Measurements from ENCODE around the gene STXBP5L. TPM values are rescaled to one million over a fixed set of nuclear protein-coding genes. Genes with fewer than 3 reads are reported as not detected.
"Not testable (repeated sequence)": the region's sequence is repeated elsewhere in the genome, so short reads cannot be mapped to it uniquely, and the experiment has no call there.

The STXBP5L gene
- total RNA-seq, 1 donor, result not detected

DNA sequence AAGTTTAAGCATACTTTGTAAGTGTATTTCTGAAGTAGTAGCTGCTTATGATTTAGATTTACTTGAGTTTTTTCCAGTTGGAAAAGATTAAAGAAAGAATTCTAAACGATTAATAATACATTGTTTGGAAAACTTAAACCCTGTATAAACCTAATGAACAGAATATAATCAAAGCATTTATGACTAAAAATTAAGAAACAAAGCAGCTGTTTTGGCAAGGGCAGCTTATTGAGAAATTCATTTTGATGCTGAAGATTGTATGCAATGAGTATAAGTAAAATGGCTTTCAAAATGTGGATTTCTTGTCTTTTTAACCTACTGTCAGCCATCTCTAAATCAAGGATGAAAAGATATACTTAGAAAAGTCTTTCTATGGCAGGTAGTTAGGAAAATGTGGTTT, 497.6 kb downstream of the STXBP5L start:
- Histone ChIP-seq H3K9me3 (ENCODE audit: low read depth, low read length) (no peaks in the 10 kb centered on the region), H3K4me3 (ENCODE audit: low read length) (no peak overlapping the region), H3K27me3 (ENCODE audit: insufficient read depth, low read length) (no peaks in the 10 kb centered on the region), H3K4me1 (ENCODE audit: insufficient read depth, low read length) (no peaks in the 10 kb centered on the region)

DNA sequence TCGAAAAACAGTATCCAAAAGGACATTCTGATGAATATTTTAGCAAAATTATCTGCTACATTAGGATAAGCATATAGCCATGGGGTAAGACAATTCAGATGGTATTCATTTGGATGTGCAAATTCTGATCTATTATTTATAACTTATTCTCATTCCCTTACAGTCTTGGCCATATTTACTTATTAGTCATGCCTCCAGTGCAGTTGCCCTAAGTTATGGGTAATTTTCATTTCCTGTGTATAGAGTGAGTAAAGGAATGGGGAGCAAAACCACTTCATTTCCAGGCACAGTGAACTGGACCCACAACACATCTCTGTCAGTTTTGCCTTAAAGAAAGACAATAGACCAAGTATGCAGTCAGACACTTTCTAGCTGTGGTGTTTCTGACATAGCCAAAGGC, 503.5 kb downstream of the STXBP5L start:
- H3K9me3 ChIP-seq (ENCODE audit: low read depth, low read length), result no peaks in the 10 kb centered on the region
- no peaks in the 10 kb centered on the region for H3K4me1 ChIP-seq (ENCODE audit: insufficient read depth, low read length)
- no peak overlapping the region for H3K4me3 ChIP-seq (ENCODE audit: low read length)
- H3K27me3 ChIP-seq (ENCODE audit: insufficient read depth, low read length), result no peaks in the 10 kb centered on the region

DNA sequence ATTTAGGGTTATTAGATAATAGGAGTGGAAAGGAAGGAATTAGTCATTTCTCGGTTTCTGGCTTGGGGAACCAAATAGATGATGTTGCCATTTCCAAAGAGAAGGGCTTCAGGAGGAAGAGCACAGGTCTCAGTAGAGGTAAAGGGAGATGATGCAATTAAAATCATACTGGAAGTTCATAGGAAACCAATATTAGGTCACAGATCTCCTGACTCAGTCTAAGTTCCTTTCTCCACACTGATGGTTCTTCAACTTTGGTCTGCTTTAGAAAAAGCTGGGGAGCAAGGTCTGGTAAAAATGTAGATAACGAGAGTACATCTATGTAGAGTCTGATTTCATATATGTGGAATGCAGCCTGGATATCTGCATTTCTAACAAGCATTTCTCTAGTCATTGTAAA, 506.9 kb downstream of the STXBP5L start:
- Histone ChIP-seq H3K9me3 (ENCODE audit: low read depth, low read length) (no peaks in the 10 kb centered on the region), H3K4me1 (ENCODE audit: insufficient read depth, low read length) (no peaks in the 10 kb centered on the region), H3K27me3 (ENCODE audit: insufficient read depth, low read length) (no peaks in the 10 kb centered on the region), H3K4me3 (ENCODE audit: low read length) (no peak overlapping the region)

GRCh38 chr3:121418182-121418581, 510.2 kb downstream of the STXBP5L start:
- no peaks in the 10 kb centered on the region for H3K9me3 ChIP-seq (ENCODE audit: low read depth, low read length)
- no peaks in the 10 kb centered on the region for H3K27me3 ChIP-seq (ENCODE audit: insufficient read depth, low read length)
- H3K4me1 ChIP-seq (ENCODE audit: insufficient read depth, low read length), result no peaks in the 10 kb centered on the region
- no peak overlapping the region for H3K4me3 ChIP-seq (ENCODE audit: low read length)

DNA sequence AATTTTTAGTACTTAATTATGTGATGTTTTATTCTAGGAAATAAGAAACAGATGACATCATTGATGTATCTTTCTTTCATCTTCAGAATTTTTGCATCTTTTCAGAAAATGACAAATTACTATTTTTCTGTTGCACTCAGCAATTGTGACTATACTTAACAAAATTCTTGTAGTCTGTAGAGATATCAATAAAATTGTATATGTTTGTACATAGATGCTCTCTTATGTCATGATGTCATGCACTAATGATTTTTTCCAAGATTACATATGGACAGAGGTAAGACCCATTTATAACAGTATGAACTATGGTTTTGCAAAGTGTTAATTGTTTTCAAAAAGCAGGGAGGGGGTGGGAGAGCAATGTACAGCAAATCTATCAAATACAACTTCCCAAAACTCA, 516.5 kb downstream of the STXBP5L start:
- no peak overlapping the region for H3K4me3 ChIP-seq (ENCODE audit: low read length)

DNA sequence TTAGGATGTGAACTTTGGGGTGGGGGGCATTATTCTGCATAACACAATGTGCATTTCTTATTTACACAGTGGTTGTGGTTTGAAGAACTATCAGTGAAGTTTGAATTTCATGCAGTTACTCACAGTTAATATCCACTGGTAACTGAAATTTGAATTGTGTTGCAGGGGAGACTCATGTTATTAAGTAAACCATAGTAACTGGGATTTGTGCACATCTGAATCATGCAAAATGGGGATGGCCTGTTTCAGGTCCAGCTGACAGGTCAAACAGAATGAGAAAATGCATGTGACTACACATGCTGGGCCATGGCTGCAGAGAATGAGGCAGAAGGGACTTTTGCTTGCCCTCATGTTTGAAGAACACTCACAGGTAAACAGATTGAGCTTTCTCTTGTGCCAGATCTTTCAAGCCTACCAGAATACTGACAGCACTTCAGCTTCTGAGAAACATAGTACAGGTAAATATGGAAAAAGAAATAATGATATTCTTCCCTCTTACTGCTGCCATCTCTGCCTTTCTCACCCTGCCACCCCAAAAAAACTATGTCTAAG, 522.7 kb downstream of the STXBP5L start:
- Histone ChIP-seq H3K27me3 (ENCODE audit: insufficient read depth, low read length) (no peaks in the 10 kb centered on the region), H3K4me3 (ENCODE audit: low read length) (no peak overlapping the region), H3K9me3 (ENCODE audit: low read depth, low read length) (no peaks in the 10 kb centered on the region), H3K4me1 (ENCODE audit: insufficient read depth, low read length) (no peaks in the 10 kb centered on the region)

More for the DNA sequence above, 516.5 kb downstream of the STXBP5L start:
- H3K27me3 ChIP-seq (ENCODE audit: insufficient read depth, low read length), result no peaks in the 10 kb centered on the region
- no peaks in the 10 kb centered on the region for H3K9me3 ChIP-seq (ENCODE audit: low read depth, low read length)
- H3K4me1 ChIP-seq (ENCODE audit: insufficient read depth, low read length), result no peaks in the 10 kb centered on the region

GRCh38 chr3:121431726-121432517, 523.9 kb downstream of the STXBP5L start:
- no peaks in the 10 kb centered on the region for H3K27me3 ChIP-seq (ENCODE audit: insufficient read depth, low read length)
- no peak overlapping the region for H3K4me3 ChIP-seq (ENCODE audit: low read length)
- H3K9me3 ChIP-seq (ENCODE audit: low read depth, low read length), result no peaks in the 10 kb centered on the region
- H3K4me1 ChIP-seq (ENCODE audit: insufficient read depth, low read length), result no peaks in the 10 kb centered on the region

DNA sequence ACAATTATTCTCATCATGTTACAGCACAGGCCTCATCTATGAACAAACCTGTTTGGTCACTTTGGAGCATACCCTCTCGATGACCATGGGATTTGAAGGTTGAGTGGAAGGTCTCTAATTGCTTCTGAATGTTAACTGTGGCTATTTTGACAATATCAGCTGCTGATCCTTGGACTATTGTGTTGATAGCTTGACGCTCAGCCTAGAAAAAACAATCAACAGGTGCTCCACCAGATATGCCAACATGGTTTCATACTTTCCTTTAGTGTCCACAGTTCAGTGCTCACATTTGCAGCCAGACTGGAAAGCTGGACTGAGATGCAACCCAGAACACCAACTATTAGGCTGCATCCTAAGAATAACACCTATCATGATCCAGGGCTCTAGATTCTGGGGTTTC, 528.1 kb downstream of the STXBP5L start:
- Histone ChIP-seq H3K4me1 (ENCODE audit: insufficient read depth, low read length) (no peaks in the 10 kb centered on the region), H3K27me3 (ENCODE audit: insufficient read depth, low read length) (no peaks in the 10 kb centered on the region), H3K9me3 (ENCODE audit: low read depth, low read length) (no peaks in the 10 kb centered on the region), H3K4me3 (ENCODE audit: low read length) (no peak overlapping the region)

- Histone ChIP-seq H3K27me3 (ENCODE audit: insufficient read depth, low read length) (no peaks in the 10 kb centered on the region), H3K9me3 (ENCODE audit: low read depth, low read length) (no peaks in the 10 kb centered on the region), H3K4me3 (ENCODE audit: low read length) (no peak overlapping the region), H3K4me1 (ENCODE audit: insufficient read depth, low read length) (no peaks in the 10 kb centered on the region)
Observed at GRCh38 chr3:121436641-121437040, 528.6 kb downstream of the STXBP5L start.

- Histone ChIP-seq H3K4me3 (ENCODE audit: low read length) (no peak overlapping the region), H3K27me3 (ENCODE audit: insufficient read depth, low read length) (no peaks in the 10 kb centered on the region), H3K9me3 (ENCODE audit: low read depth, low read length) (no peaks in the 10 kb centered on the region), H3K4me1 (ENCODE audit: insufficient read depth, low read length) (no peaks in the 10 kb centered on the region)
Observed at GRCh38 chr3:121443456-121443855, 535.5 kb downstream of the STXBP5L start.

- not testable (repeated sequence) for H3K9me3 ChIP-seq (ENCODE audit: low read depth, low read length); H3K27me3 ChIP-seq (ENCODE audit: insufficient read depth, low read length); H3K4me3 ChIP-seq (ENCODE audit: low read length); H3K4me1 ChIP-seq (ENCODE audit: insufficient read depth, low read length)
Observed at GRCh38 chr3:121451752-121452151, 543.7 kb downstream of the STXBP5L start.

- Histone ChIP-seq H3K9me3 (ENCODE audit: low read depth, low read length) (no peaks in the 10 kb centered on the region), H3K4me3 (ENCODE audit: low read length) (no peak overlapping the region), H3K27me3 (ENCODE audit: insufficient read depth, low read length) (no peaks in the 10 kb centered on the region), H3K4me1 (ENCODE audit: insufficient read depth, low read length) (no peaks in the 10 kb centered on the region)
Observed at GRCh38 chr3:121462565-121462964, 554.6 kb downstream of the STXBP5L start.

DNA sequence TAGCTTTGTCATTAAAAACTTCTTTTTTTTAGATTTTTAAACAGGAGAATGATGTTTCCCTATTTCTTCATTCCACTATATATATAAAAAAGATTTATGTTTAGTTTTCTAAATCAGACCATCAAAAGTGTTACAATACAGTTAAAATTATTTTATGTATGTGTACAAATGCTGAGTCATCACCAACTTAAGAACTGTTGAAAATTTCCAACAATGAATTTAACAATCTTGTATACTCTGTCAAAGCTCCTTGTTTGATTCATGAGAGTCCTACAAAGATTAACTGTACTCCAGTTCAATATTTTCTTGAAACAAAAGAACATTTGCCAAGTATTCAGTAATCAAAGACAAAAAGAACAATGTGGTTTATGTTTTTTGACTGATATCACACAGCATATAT, 555.7 kb downstream of the STXBP5L start:
- H3K27me3 ChIP-seq (ENCODE audit: insufficient read depth, low read length), result no peaks in the 10 kb centered on the region
- H3K4me3 ChIP-seq (ENCODE audit: low read length), result no peak overlapping the region
- H3K9me3 ChIP-seq (ENCODE audit: low read depth, low read length), result no peaks in the 10 kb centered on the region
- H3K4me1 ChIP-seq (ENCODE audit: insufficient read depth, low read length), result no peaks in the 10 kb centered on the region

DNA sequence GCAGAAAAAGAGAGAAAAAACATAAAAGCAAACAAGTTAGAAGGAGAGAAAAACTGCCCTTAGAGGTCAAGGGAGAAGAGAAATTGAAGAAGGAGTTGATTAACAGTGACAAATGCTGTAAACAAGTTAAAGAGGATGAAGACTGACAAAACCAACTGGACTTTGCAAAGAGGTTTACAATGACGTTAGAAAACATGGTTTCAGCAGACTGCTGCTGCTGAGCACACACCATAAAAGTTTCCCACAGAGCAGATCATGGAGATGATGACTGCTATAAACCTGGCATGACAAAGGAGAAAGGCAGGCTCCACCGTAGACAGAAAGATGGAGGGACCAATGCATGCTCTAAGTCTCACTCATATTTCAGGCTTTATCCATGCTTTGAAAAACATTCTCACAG, 559.1 kb downstream of the STXBP5L start:
- Histone ChIP-seq H3K4me1 (ENCODE audit: insufficient read depth, low read length) (no peaks in the 10 kb centered on the region), H3K9me3 (ENCODE audit: low read depth, low read length) (no peaks in the 10 kb centered on the region), H3K27me3 (ENCODE audit: insufficient read depth, low read length) (no peaks in the 10 kb centered on the region), H3K4me3 (ENCODE audit: low read length) (no peak overlapping the region)

DNA sequence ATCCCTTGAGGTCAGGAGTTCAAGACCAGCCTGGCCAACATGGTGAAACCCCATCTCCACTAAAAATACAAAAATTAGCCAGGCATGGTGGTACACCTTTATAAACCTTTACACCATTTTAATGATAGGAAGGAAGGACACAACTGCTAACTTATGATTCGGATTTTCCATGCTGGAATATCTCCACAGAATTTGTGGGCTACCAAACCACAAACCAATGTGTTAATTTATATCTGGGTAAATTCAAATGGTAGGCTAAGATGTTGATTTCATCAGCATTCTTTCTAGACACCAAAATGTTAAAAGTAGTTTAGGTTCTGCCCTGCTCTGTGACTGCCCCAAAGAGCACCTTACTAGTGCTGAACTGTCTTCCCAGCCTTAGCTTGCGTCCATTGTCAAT, 565.0 kb downstream of the STXBP5L start:
- H3K27me3 ChIP-seq (ENCODE audit: insufficient read depth, low read length), result no peaks in the 10 kb centered on the region
- H3K4me1 ChIP-seq (ENCODE audit: insufficient read depth, low read length), result no peaks in the 10 kb centered on the region
- H3K4me3 ChIP-seq (ENCODE audit: low read length), result no peak overlapping the region
- no peaks in the 10 kb centered on the region for H3K9me3 ChIP-seq (ENCODE audit: low read depth, low read length)
